Prostate gland (tissue), 2 donors: ENCODE data around the gene FILIP1.

Experiments
- POLR2A ChIP-seq: fragments of 450-650 bp; IDR thresholded peaks from one replicate; pipeline ENCODE4 v1.6.1; 2016; ENCODE audit warnings: antibody characterized with exemption, mild to moderate bottlenecking
- TF ChIP-seq, protein P1 (sequence below), 4 experiments: fragments of 200-600 bp in 2 of 4; fragments of 450-650 bp in 2 of 4; sonication (generic) in 2 of 4; IDR thresholded peaks; 1 replicate in 3 of 4; 2 replicates in 1 of 4; pipeline ENCODE4 v1.5.1; 2016 to 2019; ENCODE audit warnings: antibody characterized with exemption in 4 of 4, mild to moderate bottlenecking in 2 of 4, moderate library complexity in 2 of 4

DNA sequence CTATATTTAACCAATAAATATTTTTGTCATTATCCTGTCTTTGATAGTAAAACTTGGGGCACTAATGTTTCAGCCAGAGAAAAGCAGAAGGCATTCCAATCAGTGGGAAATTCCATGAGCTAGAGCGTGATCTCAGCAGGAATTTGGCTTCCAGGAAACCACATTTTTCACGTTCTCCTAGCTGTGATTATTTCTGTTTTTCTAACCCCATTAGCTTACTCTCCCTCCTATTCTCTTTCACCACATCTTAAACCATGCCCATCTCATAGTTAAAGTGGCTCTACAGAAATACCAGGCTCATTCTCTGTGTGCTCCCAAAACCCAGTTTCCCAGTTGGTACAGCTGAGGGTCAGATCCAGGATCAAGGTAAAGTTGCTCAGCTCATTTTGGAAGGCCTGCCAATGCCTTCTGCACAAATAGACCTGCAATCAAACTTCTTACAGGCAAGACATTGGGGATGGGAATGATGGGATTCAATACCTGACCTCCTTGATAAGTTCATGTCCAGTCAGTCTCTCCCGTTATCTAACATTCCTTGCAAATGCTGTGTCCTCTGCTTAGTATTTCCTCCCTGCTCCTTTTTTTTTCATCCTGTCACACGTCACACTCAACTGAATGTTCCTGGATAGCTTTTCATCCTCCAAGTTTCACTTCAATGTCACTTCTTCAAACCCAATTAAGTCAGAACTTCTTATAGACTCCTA lies 175.9 kb downstream of the FILIP1 start:
- TF ChIP-seq, protein P1, sequence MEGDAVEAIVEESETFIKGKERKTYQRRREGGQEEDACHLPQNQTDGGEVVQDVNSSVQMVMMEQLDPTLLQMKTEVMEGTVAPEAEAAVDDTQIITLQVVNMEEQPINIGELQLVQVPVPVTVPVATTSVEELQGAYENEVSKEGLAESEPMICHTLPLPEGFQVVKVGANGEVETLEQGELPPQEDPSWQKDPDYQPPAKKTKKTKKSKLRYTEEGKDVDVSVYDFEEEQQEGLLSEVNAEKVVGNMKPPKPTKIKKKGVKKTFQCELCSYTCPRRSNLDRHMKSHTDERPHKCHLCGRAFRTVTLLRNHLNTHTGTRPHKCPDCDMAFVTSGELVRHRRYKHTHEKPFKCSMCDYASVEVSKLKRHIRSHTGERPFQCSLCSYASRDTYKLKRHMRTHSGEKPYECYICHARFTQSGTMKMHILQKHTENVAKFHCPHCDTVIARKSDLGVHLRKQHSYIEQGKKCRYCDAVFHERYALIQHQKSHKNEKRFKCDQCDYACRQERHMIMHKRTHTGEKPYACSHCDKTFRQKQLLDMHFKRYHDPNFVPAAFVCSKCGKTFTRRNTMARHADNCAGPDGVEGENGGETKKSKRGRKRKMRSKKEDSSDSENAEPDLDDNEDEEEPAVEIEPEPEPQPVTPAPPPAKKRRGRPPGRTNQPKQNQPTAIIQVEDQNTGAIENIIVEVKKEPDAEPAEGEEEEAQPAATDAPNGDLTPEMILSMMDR (IDR thresholded peaks at IDR 0.05) = no peak
- no peak for TF ChIP-seq POLR2A
